K562 (cell line): Measurements from ENCODE around the gene PRKAR1B. TPM values are rescaled to one million over a fixed set of nuclear protein-coding genes. Genes with fewer than 3 reads are reported as not detected.

ENCODE experiments used
- ATAC-seq: fragments of 200-7000 bp; cut with Tn5 transposase; 3 replicates; pipeline ENCODE4 v1.9.1; 2020; ENCODE audit warnings: moderate library complexity
- BruUV-seq: library from RNA; stranded (reverse); fragments of 400-500 nt; replicated peaks from 2 replicates; lab custom pipeline; 2021; lab: Mats Ljungman, UMichigan
- CTCF ChIA-PET: fragments of 300-600 bp; formaldehyde crosslinking; extraction: SDS; loops from one replicate; lab custom pipeline; 2021; ENCODE audit warnings: low intra/inter-chr PET ratio; lab: Yijun Ruan, JAX
- POLR2A ChIA-PET: fragments of 300-600, 350-650 bp; sonication (Branson Sonifier 250); formaldehyde crosslinking; extraction: SDS; loops from one replicate; lab custom pipeline; 2021; ENCODE audit warnings: antibody characterized with exemption, inconsistent platforms; lab: Yijun Ruan, JAX
- DNase-seq, 4 experiments: peaks; one replicate each; pipeline versions ENCODE4 v3.0.0 to v3.0.0-alpha.2; 2011 to 2018; ENCODE audit warnings: low spot score in 3 of 4, mixed read lengths in 3 of 4; ENCODE audit errors: extremely low read depth in 1 of 4
- FAIRE-seq: peaks from 2 replicates; lab custom pipeline; 2011; peaks lifted over from hg19 to GRCh38; lab: Jason Lieb, UNC
- H2AFZ ChIP-seq: 2 replicates; pipeline ENCODE4 v1.6.0; 2011; ENCODE audit warnings: low read depth, low read length, control low read depth, inconsistent platforms
- H3K27ac ChIP-seq: fragments of 200-600 bp; 3 replicates; pipeline ENCODE4 v1.8.0; 2011; ENCODE audit warnings: low read depth, mild to moderate bottlenecking, control low read depth, inconsistent platforms, low read length, moderate library complexity, mixed read lengths; ENCODE audit errors: extremely low read depth
- H3K27me3 ChIP-seq, 2 experiments: fragments of 300-600 bp in 1 of 2; 2 replicates in 1 of 2; 3 replicates in 1 of 2; pipeline versions ENCODE4 v1.6.0 to v1.8.0; 2011; ENCODE audit warnings: inconsistent platforms in 2 of 2, low read length in 2 of 2, mild to moderate bottlenecking in 1 of 2, mixed read lengths in 1 of 2, moderate library complexity in 1 of 2; ENCODE audit not compliant: control insufficient read depth in 2 of 2, insufficient read depth in 2 of 2
- H3K36me3 ChIP-seq: fragments of 300-600 bp; 3 replicates; pipeline ENCODE4 v1.8.0; 2011; ENCODE audit warnings: mild to moderate bottlenecking, low read length, inconsistent platforms; ENCODE audit not compliant: control insufficient read depth, insufficient read depth
- H3K4me1 ChIP-seq, 2 experiments: fragments of 200-600 bp in 1 of 2; replicated peaks in 1 of 2; 2 replicates in 1 of 2; 3 replicates in 1 of 2; pipeline versions ENCODE4 v1.5.1 to v1.8.0; 2011; ENCODE audit warnings: inconsistent platforms in 2 of 2, low read length in 2 of 2, mild to moderate bottlenecking in 1 of 2, mixed read lengths in 1 of 2, moderate library complexity in 1 of 2; ENCODE audit not compliant: control insufficient read depth in 2 of 2, insufficient read depth in 2 of 2
- H3K4me2 ChIP-seq: 2 replicates; pipeline ENCODE4 v1.6.1; 2011; ENCODE audit warnings: low read length, control low read depth, inconsistent platforms, mixed read lengths; ENCODE audit not compliant: insufficient read depth
- H3K4me3 ChIP-seq: fragments of 200-600 bp; sonication (generic), shearing (Covaris generic); 2 replicates; pipeline ENCODE4 v1.5.1; 2016; ENCODE audit warnings: control low read depth, inconsistent platforms
- H3K79me2 ChIP-seq: fragments of 200-600 bp; 3 replicates; pipeline ENCODE4 v1.8.0; 2011; ENCODE audit warnings: low read length, inconsistent platforms; ENCODE audit not compliant: control insufficient read depth, insufficient read depth
- H3K9ac ChIP-seq, 2 experiments: 2 replicates each; pipeline versions ENCODE4 v1.6.0 to v1.6.1; 2011; ENCODE audit warnings: low read depth in 2 of 2, low read length in 2 of 2, control low read depth in 1 of 2, inconsistent platforms in 1 of 2, mild to moderate bottlenecking in 1 of 2, mixed read lengths in 1 of 2; ENCODE audit not compliant: insufficient read depth in 1 of 2
- H3K9me1 ChIP-seq: one replicate; pipeline ENCODE4 v1.6.0; 2011; ENCODE audit warnings: inconsistent platforms, mild to moderate bottlenecking, low read length, moderate library complexity; ENCODE audit not compliant: control insufficient read depth, insufficient read depth
- H3K9me3 ChIP-seq: replicated peaks from 2 replicates; pipeline ENCODE4 v1.5.1; 2011; ENCODE audit warnings: low read depth, low read length, inconsistent platforms; ENCODE audit not compliant: control insufficient read depth, insufficient read depth
- H4K20me1 ChIP-seq: replicated peaks from 2 replicates; pipeline ENCODE4 v1.6.1; 2011; ENCODE audit warnings: low read length, inconsistent platforms, mixed read lengths; ENCODE audit not compliant: control insufficient read depth, insufficient read depth
- WGBS: fragments of 100-300 bp; shearing (Covaris generic); methylation state at CpG from one replicate; pipeline ENCODE4 v1.1.6; 2016; ENCODE audit warnings: low coverage, mixed read lengths; ENCODE audit not compliant: insufficient coverage; ENCODE audit errors: missing lambda C conversion rate; 5-methylcytosine and 5-hydroxymethylcytosine counted together
- in situ Hi-C: fragments of 300-500 bp; cut with MboI; formaldehyde crosslinking; loops from 4 replicates; pipeline ENCODE4 v1.15.0; 2018; ENCODE audit warnings: inconsistent platforms, mixed read lengths
- intact Hi-C: fragments of 100-400 bp; cut with micrococcal nuclease; formaldehyde crosslinking; loops from 2 replicates; pipeline ENCODE4 v1.14.2; 2022
- polyA plus RNA-seq, 8 experiments: library from polyadenylated mRNA; depleted of rRNA in 4 of 8; stranded (reverse) in 5 of 8; unstranded in 3 of 8; fragments of >200 nt; fragmentation: Nextera tagmentation in 2 of 8; fragmentation: Illumina TruSeq in 1 of 8; extraction: Ambion mirVana in 2 of 8; extraction: Trizol in 1 of 8; gene quantifications; 2 replicates each; pipeline versions ENCODE4 v1.2.1 to v1.2.3, GENCODE V29; 2011 to 2014; ENCODE audit warnings: inconsistent platforms in 1 of 8, missing spikeins in 1 of 8
- total RNA-seq, 7 experiments: library from RNA; depleted of rRNA in 6 of 7; stranded (reverse); fragments of >200 nt in 6 of 7; fragmentation: Illumina TruSeq in 2 of 7; extraction: Trizol in 2 of 7; gene quantifications; 2 replicates each; pipeline versions ENCODE4 v1.2.1 to v1.2.3, GENCODE V29; 2011 to 2021; ENCODE audit warnings: low replicate concordance in 1 of 7
- TF ChIP-seq, protein P1 (sequence below): fragments of 200-800 bp; sonication (Bioruptor generic); IDR thresholded peaks from 2 replicates; pipeline ENCODE4 v1.6.1; 2017; ENCODE audit warnings: missing genetic modification characterization, missing compliant biosample characterization

The PRKAR1B gene
- total and polyA plus RNA-seq, 9 of the 15 experiments (the other 6 are each of a cell fraction or from before 2014, with no cell fraction given) = 0.99 to 30.5 (median 12.7) TPM

DNA sequence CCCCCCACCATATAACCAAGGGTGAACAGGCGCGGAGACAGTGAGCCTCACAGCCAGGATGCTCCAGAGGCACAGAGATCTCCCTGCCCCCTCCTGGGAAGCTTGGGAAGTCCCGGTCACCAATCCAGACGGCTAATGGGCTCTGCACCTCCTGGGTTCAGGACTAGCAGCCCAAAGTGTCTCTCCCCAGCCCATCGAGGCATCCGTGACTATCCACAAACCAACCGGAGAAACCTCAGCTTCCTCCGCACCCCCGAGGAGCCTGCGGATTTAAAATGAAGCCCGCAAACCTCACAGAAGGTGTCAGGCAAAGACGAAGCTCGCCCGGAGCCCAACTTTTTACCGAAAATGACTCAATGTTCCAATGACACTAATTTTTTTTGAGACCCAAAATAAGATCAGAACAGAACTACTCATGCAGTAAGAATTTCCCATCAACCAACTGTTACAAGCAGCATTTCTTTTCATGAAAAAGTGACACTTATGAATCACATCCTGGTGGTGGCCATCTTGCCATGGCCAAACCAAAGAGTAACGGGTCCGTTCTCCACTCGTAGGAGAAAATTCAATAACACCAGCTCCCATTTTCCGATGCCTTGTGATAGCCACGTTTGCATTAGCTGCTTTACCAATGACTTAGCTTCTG lies 213.4 kb downstream of the PRKAR1B start:
- Histone ChIP-seq H3K9me1 (no peaks in the 10 kb centered on the region), H2AFZ (no peak overlapping the region), H3K4me3 (no peak overlapping the region), H3K27ac (no peak overlapping the region), H3K27me3 (no peaks in the 10 kb centered on the region; a peak in 1 of 5 replicates), H3K36me3 (no peaks in the 10 kb centered on the region), H3K79me2 (peaks cover 7% of the 10 kb centered on the region; the same call in 1 of the 3 replicates), H3K4me2 (no peak overlapping the region), H3K9ac (no peak overlapping the region), H3K9me3 (no peaks in the 10 kb centered on the region), H4K20me1 (peaks cover 13% of the 10 kb centered on the region; the same call in 1 of the 2 replicates), H3K4me1 (peaks cover 0 to 39% of the 10 kb centered on the region in 2 experiments; a peak in 3 of 5 replicates)
- ATAC-seq = no peak
- in situ Hi-C loops = no loop called here
- no peak for DNase-seq
- WGBS = 75% methylated on average over 20 of the region's 20 CpGs
- TF ChIP-seq, protein P1, sequence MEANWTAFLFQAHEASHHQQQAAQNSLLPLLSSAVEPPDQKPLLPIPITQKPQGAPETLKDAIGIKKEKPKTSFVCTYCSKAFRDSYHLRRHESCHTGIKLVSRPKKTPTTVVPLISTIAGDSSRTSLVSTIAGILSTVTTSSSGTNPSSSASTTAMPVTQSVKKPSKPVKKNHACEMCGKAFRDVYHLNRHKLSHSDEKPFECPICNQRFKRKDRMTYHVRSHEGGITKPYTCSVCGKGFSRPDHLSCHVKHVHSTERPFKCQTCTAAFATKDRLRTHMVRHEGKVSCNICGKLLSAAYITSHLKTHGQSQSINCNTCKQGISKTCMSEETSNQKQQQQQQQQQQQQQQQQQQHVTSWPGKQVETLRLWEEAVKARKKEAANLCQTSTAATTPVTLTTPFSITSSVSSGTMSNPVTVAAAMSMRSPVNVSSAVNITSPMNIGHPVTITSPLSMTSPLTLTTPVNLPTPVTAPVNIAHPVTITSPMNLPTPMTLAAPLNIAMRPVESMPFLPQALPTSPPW (CRISPR knock-in tag) = no peak
- BruUV-seq = no TSS peak
- intact Hi-C loops = no loop called here
- no peak for FAIRE-seq
- ChIA-PET CTCF (no interaction called here), POLR2A (interaction anchor here (0.5 to 1.8 kb wide), 2 partner anchors 8 to 62 kb away, joined by 4 to 6 read pairs; no protein-coding TSS in a partner anchor)
